H1 (cell line): ENCODE measurements around the gene ELOA. TPM values are rescaled to one million over a fixed set of nuclear protein-coding genes. Genes with fewer than 3 reads are reported as not detected.
A peak's percentile ranks its signal among the peaks of the same experiment; 100 is the strongest.

ENCODE experiments used
- CTCF ChIA-PET: fragments of 300-600 bp; sonication (Branson Sonifier 250); formaldehyde crosslinking; loops from one replicate; lab custom pipeline; 2021; ENCODE audit not compliant: partially characterized antibody; lab: Charles Lee
- POLR2A ChIA-PET: fragments of 300-600 bp; sonication (Branson Sonifier 250); formaldehyde crosslinking; loops from one replicate; lab custom pipeline; 2021; ENCODE audit warnings: inconsistent platforms; ENCODE audit not compliant: partially characterized antibody; lab: Charles Lee
- DNase-seq, 2 experiments: peaks; one replicate each; pipeline versions ENCODE4 v3.0.0 to v3.0.0-alpha.2; 2010 to 2022; ENCODE audit warnings: low spot score in 2 of 2, low read depth in 1 of 2, mixed read lengths in 1 of 2
- FAIRE-seq: peaks from 2 replicates; lab custom pipeline; 2011; peaks lifted over from hg19 to GRCh38; lab: Jason Lieb, UNC
- H2AFZ ChIP-seq: 2 replicates; pipeline ENCODE4 v1.8.1; 2012; ENCODE audit warnings: low read length, inconsistent platforms
- H2AK5ac ChIP-seq: 2 replicates; pipeline ENCODE4 v1.6.1; 2013; ENCODE audit warnings: low read depth, low read length
- H2BK120ac ChIP-seq: replicated peaks from 2 replicates; pipeline ENCODE3; 2013; ENCODE audit warnings: low read depth, low read length, inconsistent platforms
- H2BK12ac ChIP-seq: 2 replicates; pipeline ENCODE4 v1.6.1; 2013; ENCODE audit warnings: low read depth, low read length
- H2BK15ac ChIP-seq: 2 replicates; pipeline ENCODE4 v1.6.1; 2013; ENCODE audit warnings: low read length
- H2BK20ac ChIP-seq: 2 replicates; pipeline ENCODE4 v1.6.1; 2013; ENCODE audit warnings: low read length
- H2BK5ac ChIP-seq: 2 replicates; pipeline ENCODE4 v1.6.1; 2013; ENCODE audit warnings: low read depth, low read length
- H3K14ac ChIP-seq: 2 replicates; pipeline ENCODE4 v1.6.1; 2013; ENCODE audit warnings: inconsistent platforms; ENCODE audit not compliant: insufficient read length
- H3K18ac ChIP-seq: 2 replicates; pipeline ENCODE4 v1.6.1; 2013; ENCODE audit warnings: low read length; ENCODE audit errors: extremely low read depth
- H3K23ac ChIP-seq: 2 replicates; pipeline ENCODE4 v1.6.1; 2013; ENCODE audit warnings: inconsistent platforms; ENCODE audit not compliant: insufficient read length
- H3K23me2 ChIP-seq: 2 replicates; pipeline ENCODE4 v1.6.1; 2013; ENCODE audit warnings: low read depth, low read length
- H3K27ac ChIP-seq: 2 replicates; pipeline ENCODE4 v1.6.1; 2011; ENCODE audit warnings: low read depth, low read length, inconsistent platforms
- H3K27me3 ChIP-seq, 4 experiments: replicated peaks in 1 of 4; 1 replicate in 1 of 4; 2 replicates in 3 of 4; pipeline versions ENCODE4 v1.6.1 to v1.8.1; 2011 to 2013; ENCODE audit warnings: low read length in 3 of 4, mild to moderate bottlenecking in 3 of 4, inconsistent platforms in 2 of 4, mixed read lengths in 2 of 4, moderate library complexity in 1 of 4; ENCODE audit not compliant: control insufficient read depth in 3 of 4, insufficient read depth in 3 of 4; ENCODE audit errors: extremely low read depth in 1 of 4
- H3K36me3 ChIP-seq, 4 experiments: 2 replicates each; pipeline versions ENCODE4 v1.6.1 to v1.8.1; 2011 to 2013; ENCODE audit warnings: mild to moderate bottlenecking in 4 of 4, low read length in 3 of 4, moderate library complexity in 2 of 4, control low read depth in 1 of 4, inconsistent platforms in 1 of 4; ENCODE audit not compliant: insufficient read depth in 4 of 4, control insufficient read depth in 2 of 4
- H3K4ac ChIP-seq: replicated peaks from 2 replicates; pipeline ENCODE3; 2013; ENCODE audit warnings: low read length, low read depth, mixed read lengths, inconsistent platforms; ENCODE audit not compliant: insufficient read length
- H3K4me1 ChIP-seq, 4 experiments: replicated peaks in 1 of 4; 1 replicate in 1 of 4; 2 replicates in 3 of 4; pipeline versions ENCODE4 v1.6.1 to v1.8.1; 2011 to 2013; ENCODE audit warnings: low read length in 3 of 4, inconsistent platforms in 2 of 4, mixed read lengths in 1 of 4; ENCODE audit not compliant: insufficient read depth in 4 of 4, control insufficient read depth in 3 of 4
- H3K4me2 ChIP-seq, 2 experiments: 2 replicates each; pipeline versions ENCODE4 v1.6.1 to v1.8.1; 2011 to 2013; ENCODE audit warnings: low read depth in 2 of 2, low read length in 2 of 2, control low read depth in 1 of 2, inconsistent platforms in 1 of 2, mild to moderate bottlenecking in 1 of 2; ENCODE audit not compliant: insufficient read depth in 1 of 2
- H3K4me3 ChIP-seq, 4 experiments: fragments of 200-600, 300-600 bp in 1 of 4; sonication (generic), shearing (Covaris generic), sonication (Bioruptor Twin) in 1 of 4; 2 replicates each; pipeline versions ENCODE4 v1.5.1 to v1.8.1; 2011 to 2016; ENCODE audit warnings: low read length in 4 of 4, low read depth in 3 of 4, control low read depth in 2 of 4, inconsistent platforms in 2 of 4, mild to moderate bottlenecking in 2 of 4, mixed read lengths in 1 of 4, moderate library complexity in 1 of 4; ENCODE audit not compliant: insufficient read depth in 2 of 4; ENCODE audit errors: extremely low read depth in 1 of 4
- H3K56ac ChIP-seq: replicated peaks from 2 replicates; pipeline ENCODE3; 2013; ENCODE audit warnings: low read depth, mild to moderate bottlenecking, mixed read lengths, low read length, inconsistent platforms; ENCODE audit not compliant: insufficient read length
- H3K79me1 ChIP-seq: 2 replicates; pipeline ENCODE4 v1.6.1; 2013; ENCODE audit warnings: low read depth, low read length, control low read depth
- H3K79me2 ChIP-seq, 2 experiments: 2 replicates each; pipeline versions ENCODE4 v1.6.1 to v1.8.1; 2012 to 2013; ENCODE audit warnings: low read length in 2 of 2, mild to moderate bottlenecking in 2 of 2, inconsistent platforms in 1 of 2; ENCODE audit not compliant: insufficient read depth in 2 of 2, control insufficient read depth in 1 of 2
- H3K9ac ChIP-seq, 4 experiments: replicated peaks in 1 of 4; 1 replicate in 1 of 4; 2 replicates in 3 of 4; pipeline versions ENCODE4 v1.6.1 to v1.8.1; 2011 to 2013; ENCODE audit warnings: low read depth in 3 of 4, low read length in 3 of 4, control low read depth in 2 of 4, mild to moderate bottlenecking in 2 of 4, moderate library complexity in 2 of 4, inconsistent platforms in 1 of 4; ENCODE audit errors: extremely low read depth in 1 of 4
- H3K9me3 ChIP-seq, 2 experiments: 2 replicates each; pipeline versions ENCODE4 v1.6.1 to v1.8.1; 2012 to 2013; ENCODE audit warnings: mild to moderate bottlenecking in 2 of 2, moderate library complexity in 2 of 2, control low read depth in 1 of 2, inconsistent platforms in 1 of 2, low read depth in 1 of 2, low read length in 1 of 2, mixed read lengths in 1 of 2; ENCODE audit not compliant: insufficient read depth in 2 of 2
- H4K20me1 ChIP-seq, 2 experiments: replicated peaks in 1 of 2; 2 replicates each; pipeline versions ENCODE3 to v1.8.1; 2011 to 2013; ENCODE audit warnings: inconsistent platforms in 2 of 2, low read length in 2 of 2, mild to moderate bottlenecking in 1 of 2; ENCODE audit not compliant: insufficient read depth in 2 of 2, control insufficient read depth in 1 of 2
- H4K5ac ChIP-seq: 2 replicates; pipeline ENCODE4 v1.6.1; 2013; ENCODE audit warnings: low read length, low read depth, mixed read lengths, inconsistent platforms; ENCODE audit not compliant: insufficient read length
- H4K8ac ChIP-seq: 2 replicates; pipeline ENCODE4 v1.8.0; 2013; ENCODE audit warnings: mild to moderate bottlenecking, moderate library complexity, low read length, inconsistent platforms; ENCODE audit not compliant: insufficient read depth; ENCODE audit errors: extremely low read depth
- H4K91ac ChIP-seq: replicated peaks from 2 replicates; pipeline ENCODE3; 2013; ENCODE audit warnings: low read length, mixed read lengths, inconsistent platforms; ENCODE audit not compliant: insufficient read length
- CHD2 ChIP-seq: IDR thresholded peaks from 2 replicates; pipeline ENCODE4 v1.6.1; 2012; ENCODE audit warnings: low read length, improper control_type of control experiment
- CREB1 ChIP-seq: IDR thresholded peaks from 2 replicates; pipeline ENCODE4 v1.6.1; 2012; ENCODE audit warnings: inconsistent platforms
- HDAC2 ChIP-seq, 2 experiments: fragments of 300-600 bp in 1 of 2; sonication (generic) in 1 of 2; IDR thresholded peaks; 2 replicates each; pipeline ENCODE4 v1.6.1; 2011 to 2012; ENCODE audit warnings: low read depth in 2 of 2, low read length in 2 of 2, mild to moderate bottlenecking in 2 of 2, moderate library complexity in 2 of 2, borderline replicate concordance in 1 of 2, inconsistent platforms in 1 of 2
- YY1 ChIP-seq: IDR thresholded peaks from 2 replicates; pipeline ENCODE4 v1.6.1; 2011; ENCODE audit warnings: low read depth, mild to moderate bottlenecking, low read length
- WGBS, 2 experiments: shearing (Covaris generic) in 1 of 2; methylation state at CpG; one replicate each; pipeline versions ENCODE4 v1.1.6 to v1.1.7; 2013 to 2015; ENCODE audit warnings: low lambda C conversion rate in 2 of 2, mixed read lengths in 2 of 2, inconsistent platforms in 1 of 2, low coverage in 1 of 2, missing lambda C conversion rate in 1 of 2; ENCODE audit not compliant: insufficient replicate concordance in 2 of 2, insufficient coverage in 1 of 2, insufficient read length in 1 of 2; ENCODE audit errors: extremely low coverage in 1 of 2, missing lambda C conversion rate in 1 of 2; 5-methylcytosine and 5-hydroxymethylcytosine counted together
- polyA plus RNA-seq, 7 experiments: library from polyadenylated mRNA; depleted of rRNA in 3 of 7; stranded (reverse) in 5 of 7; unstranded in 2 of 7; fragments of >200 nt in 5 of 7; fragments of 200-250 nt in 2 of 7; gene quantifications; 1 replicate in 5 of 7; 2 replicates in 1 of 7; 4 replicates in 1 of 7; pipeline versions ENCODE4 v1.2.1 to v1.2.3, GENCODE V29; 2011 to 2013; ENCODE audit warnings: missing spikeins in 2 of 7, mixed read lengths in 2 of 7
- total RNA-seq: library from RNA; stranded (reverse); fragmentation: NEBNext Ultra II Directional; extraction: Animal tissue kit (Norgen Biotek cat#: 25700); gene quantifications from 2 replicates; pipeline ENCODE4 v1.2.1, GENCODE V29; 2021
- TF ChIP-seq, protein P1 (sequence below): IDR thresholded peaks from 2 replicates; pipeline ENCODE4 v1.6.1; 2012; ENCODE audit warnings: inconsistent platforms
- TF ChIP-seq, protein P2 (sequence below): IDR thresholded peaks from 2 replicates; pipeline ENCODE4 v1.6.1; 2012; ENCODE audit warnings: low read length, inconsistent platforms
- TF ChIP-seq, protein P3 (sequence below): IDR thresholded peaks from 2 replicates; pipeline ENCODE4 v1.6.1; 2011; ENCODE audit warnings: low read depth, mild to moderate bottlenecking, low read length; ENCODE audit not compliant: insufficient read depth
- TF ChIP-seq, protein P4 (sequence below), 3 experiments: IDR thresholded peaks; 1 replicate in 2 of 3; 2 replicates in 1 of 3; pipeline versions ENCODE4 v1.5.1 to v1.6.1; 2011; ENCODE audit warnings: low read length in 3 of 3, mild to moderate bottlenecking in 3 of 3, inconsistent platforms in 2 of 3, low read depth in 1 of 3, moderate library complexity in 1 of 3; ENCODE audit not compliant: insufficient read depth in 1 of 3; ENCODE audit errors: control extremely low read depth in 1 of 3

ELOA gene
- total and polyA plus RNA-seq, 2 of the 8 experiments (the other 6 are each of a cell fraction or from before 2014, with no cell fraction given), result 15.7 to 61.1 TPM

DNA sequence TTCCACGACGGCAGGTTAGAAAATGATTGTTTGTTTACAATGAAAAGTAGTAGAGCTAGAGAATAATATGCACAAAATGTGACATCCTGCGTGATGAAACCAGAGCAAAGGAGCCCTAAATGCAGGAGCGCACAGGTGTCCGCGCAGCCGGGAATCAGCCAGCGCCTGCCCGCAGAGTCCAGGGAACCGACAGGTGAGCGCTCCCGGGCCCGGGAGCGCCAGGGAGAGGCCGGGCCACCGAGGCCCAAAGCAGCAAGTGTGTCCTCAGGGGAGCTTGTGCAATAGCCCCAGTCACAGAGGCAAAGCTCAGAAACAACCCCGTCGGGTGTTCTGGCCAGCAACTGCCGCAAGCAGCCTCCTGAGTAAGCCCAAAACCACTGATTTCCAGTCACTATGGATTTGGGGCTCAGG is 58.1 kb downstream of the ELOA start:
- ChIA-PET CTCF (interaction anchor here (0.6 to 5.3 kb wide), 11 partner anchors 9 to 1694 kb away, joined by 3 to 66 read pairs (median 4); partner anchors contain the start of gene PITHD1), POLR2A (interaction anchor here (0.8 to 16.2 kb wide), 9 partner anchors 10 to 158 kb away, joined by 3 to 192 read pairs (median 6); partner anchors contain the start of genes HMGCL, LYPLA2, PITHD1 and PNRC2)
- Histone ChIP-seq H4K20me1 (peaks cover 2 to 4% of the 10 kb centered on the region in 2 experiments), H3K18ac (no peak overlapping the region), H3K9ac (no peak overlapping the region), H2BK20ac (no peak overlapping the region), H2AFZ (no peak overlapping the region), H3K79me2 (no peaks in the 10 kb centered on the region), H4K5ac (no peak overlapping the region), H2BK5ac (no peak overlapping the region), H2AK5ac (no peak overlapping the region), H2BK120ac (no peak overlapping the region), H3K56ac (no peak overlapping the region), H3K23ac (no peak overlapping the region), H3K14ac (no peak overlapping the region), H3K79me1 (no peaks in the 10 kb centered on the region), H3K23me2 (peaks cover 16% of the 10 kb centered on the region), H3K4me2 (peak overlapping the region; percentile 89 to 95), H3K9me3 (no peaks in the 10 kb centered on the region), H3K4ac (no peak overlapping the region), H2BK15ac (no peak overlapping the region), H3K4me1 (peaks cover 0 to 12% (median 9%) of the 10 kb centered on the region in 4 experiments; a peak in 5 of 7 replicates), H4K8ac (no peak overlapping the region), H3K27me3 (no peaks in the 10 kb centered on the region; a peak in 1 of 7 replicates), H3K4me3 (peak overlapping the region; percentile 57 to 81 (median 70)), H4K91ac (no peak overlapping the region), H3K27ac (no peak overlapping the region), H2BK12ac (no peak overlapping the region), H3K36me3 (peaks cover 6 to 15% (median 10%) of the 10 kb centered on the region in 4 experiments; a peak in 5 of 8 replicates)
- DNase-seq, result no peak
- no peak for FAIRE-seq
- WGBS, 2 experiments, result 20% methylated on average over 19 of the region's 19 CpGs; no CpG with 5 or more reads in 1 of the 2 experiments
- TF ChIP-seq CHD2 (no peak), HDAC2 (IDR thresholded peaks at IDR 0.05; ENCODE audit: borderline replicate concordance in 1 of 2, low read depth in 2 of 2, low read length in 2 of 2) (0 out of 4 replicates have a peak, but pooled peaks of 1 of the 2 experiments have one; percentile 0), YY1 (no peak), CREB1 (no peak)
- TF ChIP-seq, protein P1, sequence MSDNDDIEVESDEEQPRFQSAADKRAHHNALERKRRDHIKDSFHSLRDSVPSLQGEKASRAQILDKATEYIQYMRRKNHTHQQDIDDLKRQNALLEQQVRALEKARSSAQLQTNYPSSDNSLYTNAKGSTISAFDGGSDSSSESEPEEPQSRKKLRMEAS, result no peak
- TF ChIP-seq, protein P2, sequence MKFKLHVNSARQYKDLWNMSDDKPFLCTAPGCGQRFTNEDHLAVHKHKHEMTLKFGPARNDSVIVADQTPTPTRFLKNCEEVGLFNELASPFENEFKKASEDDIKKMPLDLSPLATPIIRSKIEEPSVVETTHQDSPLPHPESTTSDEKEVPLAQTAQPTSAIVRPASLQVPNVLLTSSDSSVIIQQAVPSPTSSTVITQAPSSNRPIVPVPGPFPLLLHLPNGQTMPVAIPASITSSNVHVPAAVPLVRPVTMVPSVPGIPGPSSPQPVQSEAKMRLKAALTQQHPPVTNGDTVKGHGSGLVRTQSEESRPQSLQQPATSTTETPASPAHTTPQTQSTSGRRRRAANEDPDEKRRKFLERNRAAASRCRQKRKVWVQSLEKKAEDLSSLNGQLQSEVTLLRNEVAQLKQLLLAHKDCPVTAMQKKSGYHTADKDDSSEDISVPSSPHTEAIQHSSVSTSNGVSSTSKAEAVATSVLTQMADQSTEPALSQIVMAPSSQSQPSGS, result no peak
- TF ChIP-seq, protein P3, sequence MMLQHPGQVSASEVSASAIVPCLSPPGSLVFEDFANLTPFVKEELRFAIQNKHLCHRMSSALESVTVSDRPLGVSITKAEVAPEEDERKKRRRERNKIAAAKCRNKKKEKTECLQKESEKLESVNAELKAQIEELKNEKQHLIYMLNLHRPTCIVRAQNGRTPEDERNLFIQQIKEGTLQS, result no peak
- TF ChIP-seq, protein P4, sequence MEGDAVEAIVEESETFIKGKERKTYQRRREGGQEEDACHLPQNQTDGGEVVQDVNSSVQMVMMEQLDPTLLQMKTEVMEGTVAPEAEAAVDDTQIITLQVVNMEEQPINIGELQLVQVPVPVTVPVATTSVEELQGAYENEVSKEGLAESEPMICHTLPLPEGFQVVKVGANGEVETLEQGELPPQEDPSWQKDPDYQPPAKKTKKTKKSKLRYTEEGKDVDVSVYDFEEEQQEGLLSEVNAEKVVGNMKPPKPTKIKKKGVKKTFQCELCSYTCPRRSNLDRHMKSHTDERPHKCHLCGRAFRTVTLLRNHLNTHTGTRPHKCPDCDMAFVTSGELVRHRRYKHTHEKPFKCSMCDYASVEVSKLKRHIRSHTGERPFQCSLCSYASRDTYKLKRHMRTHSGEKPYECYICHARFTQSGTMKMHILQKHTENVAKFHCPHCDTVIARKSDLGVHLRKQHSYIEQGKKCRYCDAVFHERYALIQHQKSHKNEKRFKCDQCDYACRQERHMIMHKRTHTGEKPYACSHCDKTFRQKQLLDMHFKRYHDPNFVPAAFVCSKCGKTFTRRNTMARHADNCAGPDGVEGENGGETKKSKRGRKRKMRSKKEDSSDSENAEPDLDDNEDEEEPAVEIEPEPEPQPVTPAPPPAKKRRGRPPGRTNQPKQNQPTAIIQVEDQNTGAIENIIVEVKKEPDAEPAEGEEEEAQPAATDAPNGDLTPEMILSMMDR (IDR thresholded peaks at IDR 0.05; ENCODE audit: control extremely low read depth in 1 of 3, insufficient read depth in 1 of 3, low read depth in 1 of 3, low read length in 3 of 3), result no peak
